ENCODE measurements around the gene RAD9A. TPM values are rescaled to one million over a fixed set of nuclear protein-coding genes. Genes with fewer than 3 reads are reported as not detected.
A peak's percentile ranks its signal among the peaks of the same experiment; 100 is the strongest.

The RAD9A gene
- polyA plus RNA-seq, 3 donors: 3.7 to 31.7 (median 3.8) TPM

DNA sequence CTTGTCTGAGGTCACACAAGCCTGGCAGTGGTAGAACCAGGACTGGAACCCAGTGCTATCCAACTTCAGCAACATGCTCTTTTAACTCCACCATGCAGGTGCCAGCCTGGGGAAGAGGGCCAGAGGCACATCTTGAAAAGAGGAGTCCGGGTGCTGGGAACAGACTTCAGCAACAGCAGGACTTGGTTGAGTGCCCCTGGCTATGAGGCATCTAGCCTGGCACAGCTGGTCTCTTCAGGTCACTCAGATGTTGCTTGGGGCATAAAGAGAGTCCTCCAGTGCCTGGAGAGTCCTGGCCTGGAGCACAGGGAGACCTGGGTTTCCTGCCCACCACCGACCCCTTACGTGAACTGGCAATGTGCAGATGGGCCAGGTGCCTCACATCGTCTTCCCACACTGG, 13.2 kb upstream of the RAD9A start:
- Histone ChIP-seq H3K79me2 (ENCODE audit: insufficient read depth, low read length) (peaks cover 4% of the 10 kb centered on the region), H3K9ac (ENCODE audit: insufficient read depth, low read length, poor library complexity, severe bottlenecking) (no peak overlapping the region), H3K4me3 (replicated peaks in 1 of 3; ENCODE audit: low read depth in 2 of 3, low read length in 3 of 3) (no peak overlapping the region), H3K4me2 (replicated peaks; ENCODE audit: extremely low read depth, low read length, poor library complexity, severe bottlenecking) (no peak overlapping the region), H3K4me1 (ENCODE audit: control insufficient read depth in 1 of 2, insufficient read depth in 2 of 2, low read length in 2 of 2) (peaks cover 54 to 59% of the 10 kb centered on the region in 2 donors), H3K27me3 (ENCODE audit: control insufficient read depth in 2 of 2, insufficient read depth in 2 of 2, low read length in 2 of 2) (no peaks in the 10 kb centered on the region), H3K27ac (ENCODE audit: low read depth in 1 of 2, low read length in 2 of 2) (no peak overlapping the region), H2AFZ (ENCODE audit: insufficient read depth, low read depth, low read length, poor library complexity, severe bottlenecking) (no peak overlapping the region), H4K20me1 (ENCODE audit: insufficient read depth, low read length) (no peaks in the 10 kb centered on the region), H3K9me3 (replicated peaks in 1 of 2; ENCODE audit: control insufficient read depth in 1 of 2, insufficient read depth in 1 of 2, low read length in 2 of 2) (no peaks in the 10 kb centered on the region), H3K36me3 (replicated peaks in 1 of 2; ENCODE audit: control insufficient read depth in 1 of 2, insufficient read depth in 2 of 2, low read length in 2 of 2) (no peaks in the 10 kb centered on the region)
- Mint-ChIP-seq H3K27me3 (ENCODE audit: low read depth in 3 of 3) (peaks cover 2 to 9% (median 9%) of the 10 kb centered on the region in 3 donors), H3K9me3 (no peaks in the 10 kb centered on the region), H3K27ac (peak overlapping the region in 1 of 7 donors; percentile 30), H3K4me3 (no peak overlapping the region), H3K36me3 (peaks cover 2 to 3% of the 10 kb centered on the region in 2 donors), H3K4me1 (peaks cover 56% of the 10 kb centered on the region)
- TF ChIP-seq, protein P1, sequence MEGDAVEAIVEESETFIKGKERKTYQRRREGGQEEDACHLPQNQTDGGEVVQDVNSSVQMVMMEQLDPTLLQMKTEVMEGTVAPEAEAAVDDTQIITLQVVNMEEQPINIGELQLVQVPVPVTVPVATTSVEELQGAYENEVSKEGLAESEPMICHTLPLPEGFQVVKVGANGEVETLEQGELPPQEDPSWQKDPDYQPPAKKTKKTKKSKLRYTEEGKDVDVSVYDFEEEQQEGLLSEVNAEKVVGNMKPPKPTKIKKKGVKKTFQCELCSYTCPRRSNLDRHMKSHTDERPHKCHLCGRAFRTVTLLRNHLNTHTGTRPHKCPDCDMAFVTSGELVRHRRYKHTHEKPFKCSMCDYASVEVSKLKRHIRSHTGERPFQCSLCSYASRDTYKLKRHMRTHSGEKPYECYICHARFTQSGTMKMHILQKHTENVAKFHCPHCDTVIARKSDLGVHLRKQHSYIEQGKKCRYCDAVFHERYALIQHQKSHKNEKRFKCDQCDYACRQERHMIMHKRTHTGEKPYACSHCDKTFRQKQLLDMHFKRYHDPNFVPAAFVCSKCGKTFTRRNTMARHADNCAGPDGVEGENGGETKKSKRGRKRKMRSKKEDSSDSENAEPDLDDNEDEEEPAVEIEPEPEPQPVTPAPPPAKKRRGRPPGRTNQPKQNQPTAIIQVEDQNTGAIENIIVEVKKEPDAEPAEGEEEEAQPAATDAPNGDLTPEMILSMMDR (IDR thresholded peaks at IDR 0.05): no peak
- intact Hi-C loops (cut with micrococcal nuclease): no loop called here
- 89% methylated on average over 4 of the region's 4 CpGs for WGBS (ENCODE audit: insufficient coverage)
- no peak for DNase-seq

DNA sequence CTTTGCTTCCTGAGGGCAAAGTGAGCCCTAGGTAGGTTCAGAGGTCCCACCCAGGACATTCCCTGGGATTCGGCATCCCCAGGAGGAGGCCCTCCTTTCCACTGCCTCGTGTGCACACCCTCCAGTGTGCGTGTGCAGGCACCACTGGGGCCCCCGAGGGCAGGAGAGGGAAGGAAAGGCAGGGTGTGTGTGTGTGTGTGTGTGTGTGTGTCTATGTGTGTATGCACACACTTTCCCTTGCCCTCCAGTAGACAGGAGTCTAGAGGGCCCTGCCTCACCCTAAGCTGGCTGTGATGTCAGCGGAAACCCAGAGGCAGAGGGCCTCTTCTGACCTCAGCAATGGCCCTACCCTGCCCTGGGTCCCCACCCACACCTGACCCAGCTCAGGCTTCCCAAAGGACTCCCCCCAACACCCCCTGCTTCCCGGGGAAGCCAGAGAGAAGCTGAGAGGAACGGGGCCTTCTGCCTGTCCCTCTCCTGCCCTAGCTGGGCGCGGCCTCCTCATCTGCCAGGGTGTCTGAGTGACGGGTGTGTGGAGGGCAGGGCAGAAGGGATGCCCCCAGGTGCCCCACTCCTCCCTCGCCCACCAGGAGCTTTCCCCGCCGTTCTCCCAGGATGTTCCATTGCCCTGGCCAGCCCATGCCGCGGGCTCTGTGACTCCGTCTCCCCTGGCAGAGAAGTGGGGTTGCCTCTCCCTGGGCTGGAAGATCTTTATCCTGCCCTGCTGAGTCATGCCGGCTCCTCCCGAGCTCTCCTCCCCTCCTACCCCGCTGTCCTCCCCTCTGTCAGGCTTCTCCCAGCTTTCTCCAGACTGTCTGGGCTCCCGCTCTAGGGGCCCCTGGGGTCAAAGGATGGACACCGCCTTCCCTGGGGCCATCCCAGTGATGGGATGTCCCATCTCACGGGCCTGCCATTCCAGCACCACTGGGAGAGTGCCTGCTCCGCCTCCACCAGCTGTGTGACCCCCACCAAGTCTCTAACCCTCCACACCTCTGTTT, 12.4 kb upstream of the RAD9A start:
- H3K4me1 Mint-ChIP-seq: peaks cover 51% of the 10 kb centered on the region
- H3K79me2 ChIP-seq (ENCODE audit: insufficient read depth, low read length): no peaks in the 10 kb centered on the region
- no peaks in the 10 kb centered on the region for H3K27me3 ChIP-seq (ENCODE audit: control insufficient read depth in 2 of 2, insufficient read depth in 2 of 2, low read length in 2 of 2)
- no peak overlapping the region for H3K4me2 ChIP-seq (replicated peaks; ENCODE audit: extremely low read depth, low read length, poor library complexity, severe bottlenecking)
- no peak overlapping the region for H3K4me3 ChIP-seq (replicated peaks in 1 of 3; ENCODE audit: low read depth in 2 of 3, low read length in 3 of 3)
- H3K36me3 ChIP-seq (replicated peaks in 1 of 2; ENCODE audit: control insufficient read depth in 1 of 2, insufficient read depth in 2 of 2, low read length in 2 of 2): no peaks in the 10 kb centered on the region
- H4K20me1 ChIP-seq (ENCODE audit: insufficient read depth, low read length): no peaks in the 10 kb centered on the region
- TF ChIP-seq, protein P1 (IDR thresholded peaks at IDR 0.05): no peak
- peaks cover 46 to 51% of the 10 kb centered on the region in 2 donors for H3K4me1 ChIP-seq (ENCODE audit: control insufficient read depth in 1 of 2, insufficient read depth in 2 of 2, low read length in 2 of 2)
- no peak overlapping the region for H3K27ac ChIP-seq (ENCODE audit: low read depth in 1 of 2, low read length in 2 of 2)
- H3K9ac ChIP-seq (ENCODE audit: insufficient read depth, low read length, poor library complexity, severe bottlenecking): no peak overlapping the region
- peak overlapping the region; percentile 56 for H2AFZ ChIP-seq (ENCODE audit: insufficient read depth, low read depth, low read length, poor library complexity, severe bottlenecking)
- intact Hi-C loops (cut with micrococcal nuclease): loop anchor here in 1 of 2 donors (5.0 kb wide), 1 partner anchor 117 kb away; no protein-coding TSS in a partner anchor
- no peaks in the 10 kb centered on the region for H3K9me3 Mint-ChIP-seq
- no peak overlapping the region for H3K4me3 Mint-ChIP-seq
- peak overlapping the region in 2 of 7 donors; percentile 37 to 68 for H3K27ac Mint-ChIP-seq
- 38% methylated on average over 8 of the region's 23 CpGs for WGBS (ENCODE audit: insufficient coverage)
- peaks cover 2 to 3% of the 10 kb centered on the region in 2 donors for H3K36me3 Mint-ChIP-seq
- no peak for DNase-seq
- H3K27me3 Mint-ChIP-seq (ENCODE audit: low read depth in 3 of 3): peaks cover 2 to 9% (median 8%) of the 10 kb centered on the region in 3 donors
- H3K9me3 ChIP-seq (replicated peaks in 1 of 2; ENCODE audit: control insufficient read depth in 1 of 2, insufficient read depth in 1 of 2, low read length in 2 of 2): no peaks in the 10 kb centered on the region

Data from CD14-positive monocyte (primary cell).